ENCODE data around the gene CPS1. TPM values are rescaled to one million over a fixed set of nuclear protein-coding genes. Genes with fewer than 3 reads are reported as not detected.

The CPS1 gene
- total RNA-seq, 1 donor from 2014 or later: 7.9 TPM

DNA sequence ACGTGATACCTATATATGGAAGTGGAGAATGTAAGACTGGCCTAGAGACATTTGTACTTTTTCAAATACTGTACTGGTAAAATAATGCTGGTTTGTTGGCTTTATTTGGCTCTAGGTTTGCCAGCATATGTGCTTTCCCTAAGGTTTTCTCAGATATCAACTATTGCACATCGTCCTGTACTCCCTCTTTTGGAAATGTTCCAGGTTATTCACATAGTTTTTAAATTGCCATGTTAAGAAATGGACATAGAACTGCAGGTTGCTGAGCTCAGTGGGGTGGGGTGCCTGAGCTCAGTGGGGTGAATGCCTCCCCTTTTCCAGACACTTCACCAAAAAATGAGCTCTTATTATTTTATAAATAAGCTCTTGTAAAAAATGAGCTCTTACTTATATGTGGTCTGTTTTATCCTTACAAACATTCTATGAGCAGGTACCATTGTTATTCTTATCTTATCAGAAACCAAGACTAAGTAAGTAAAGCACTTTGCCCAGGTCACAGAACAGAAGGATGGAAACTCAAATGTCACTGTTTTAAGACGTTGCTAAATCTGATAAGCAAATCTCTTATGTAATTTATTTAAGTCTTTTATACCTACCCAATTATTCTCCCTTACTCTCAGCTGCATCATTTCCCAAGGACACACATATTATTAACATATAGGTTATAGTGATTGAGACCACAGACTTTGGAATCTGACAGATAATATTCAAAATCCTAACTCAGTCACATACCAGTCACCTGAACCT, 99.0 kb downstream of the CPS1 start:
- Mint-ChIP-seq H3K4me1 (no peaks in the 10 kb centered on the region), H3K27ac (ENCODE audit: unreplicated experiment) (no peak overlapping the region), H3K4me3 (no peak overlapping the region), H3K9me3 (peaks cover 6% of the 10 kb centered on the region), H3K36me3 (ENCODE audit: low read depth) (peaks cover 7% of the 10 kb centered on the region), H3K27me3 (ENCODE audit: low read depth) (no peaks in the 10 kb centered on the region)
- TF ChIP-seq, protein P1, sequence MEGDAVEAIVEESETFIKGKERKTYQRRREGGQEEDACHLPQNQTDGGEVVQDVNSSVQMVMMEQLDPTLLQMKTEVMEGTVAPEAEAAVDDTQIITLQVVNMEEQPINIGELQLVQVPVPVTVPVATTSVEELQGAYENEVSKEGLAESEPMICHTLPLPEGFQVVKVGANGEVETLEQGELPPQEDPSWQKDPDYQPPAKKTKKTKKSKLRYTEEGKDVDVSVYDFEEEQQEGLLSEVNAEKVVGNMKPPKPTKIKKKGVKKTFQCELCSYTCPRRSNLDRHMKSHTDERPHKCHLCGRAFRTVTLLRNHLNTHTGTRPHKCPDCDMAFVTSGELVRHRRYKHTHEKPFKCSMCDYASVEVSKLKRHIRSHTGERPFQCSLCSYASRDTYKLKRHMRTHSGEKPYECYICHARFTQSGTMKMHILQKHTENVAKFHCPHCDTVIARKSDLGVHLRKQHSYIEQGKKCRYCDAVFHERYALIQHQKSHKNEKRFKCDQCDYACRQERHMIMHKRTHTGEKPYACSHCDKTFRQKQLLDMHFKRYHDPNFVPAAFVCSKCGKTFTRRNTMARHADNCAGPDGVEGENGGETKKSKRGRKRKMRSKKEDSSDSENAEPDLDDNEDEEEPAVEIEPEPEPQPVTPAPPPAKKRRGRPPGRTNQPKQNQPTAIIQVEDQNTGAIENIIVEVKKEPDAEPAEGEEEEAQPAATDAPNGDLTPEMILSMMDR (conservative IDR thresholded peaks at IDR 0.05): no peak
- DNase-seq (ENCODE audit: low read depth, low spot score): no peak

DNA sequence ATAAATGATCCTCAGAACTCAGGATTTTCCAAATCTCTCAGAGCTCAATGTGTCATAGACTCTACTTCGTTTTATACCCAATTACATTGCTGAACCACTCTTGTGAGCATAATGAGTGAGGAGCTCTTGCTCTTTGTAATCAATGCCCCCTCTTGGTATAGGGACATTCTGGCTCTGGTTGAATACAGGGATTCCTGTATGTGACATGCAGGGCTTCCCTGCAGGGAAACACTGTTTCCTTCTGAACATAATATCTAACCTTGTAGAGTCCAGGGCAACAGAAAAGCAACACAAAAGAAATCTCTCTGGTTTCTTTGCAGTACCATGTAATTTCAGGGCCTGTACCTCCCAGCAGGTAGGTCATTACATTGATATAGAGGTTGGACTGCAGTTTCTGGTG, 101.5 kb downstream of the CPS1 start:
- TF ChIP-seq, protein P1 (conservative IDR thresholded peaks at IDR 0.05): no peak
- DNase-seq (ENCODE audit: low read depth, low spot score): no peak
- Mint-ChIP-seq H3K4me3 (no peak overlapping the region), H3K36me3 (ENCODE audit: low read depth) (peaks cover 7% of the 10 kb centered on the region), H3K27ac (ENCODE audit: unreplicated experiment) (no peak overlapping the region), H3K9me3 (peaks cover 8% of the 10 kb centered on the region), H3K27me3 (ENCODE audit: low read depth) (no peaks in the 10 kb centered on the region), H3K4me1 (no peaks in the 10 kb centered on the region)

DNA sequence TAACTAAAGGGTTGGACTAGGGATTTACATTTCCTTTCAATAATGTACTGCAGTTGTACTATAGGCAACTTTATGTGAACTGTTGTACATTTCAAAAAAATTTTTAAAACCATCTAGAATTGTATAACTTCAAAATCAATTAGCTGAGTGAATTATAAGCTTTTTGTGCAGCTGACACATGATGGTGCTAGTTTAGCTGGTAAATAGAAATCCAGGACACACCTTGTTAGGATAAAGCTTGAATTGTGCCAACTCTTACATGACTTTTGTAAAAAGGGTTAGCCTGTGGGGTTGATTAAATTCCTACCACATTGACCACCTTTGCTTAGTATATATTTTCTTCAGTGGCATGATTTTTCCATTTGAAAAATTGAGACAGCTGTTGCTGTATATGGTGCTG, 104.4 kb downstream of the CPS1 start:
- Mint-ChIP-seq H3K36me3 (ENCODE audit: low read depth) (peaks cover 7% of the 10 kb centered on the region), H3K9me3 (peaks cover 8% of the 10 kb centered on the region), H3K27ac (ENCODE audit: unreplicated experiment) (no peak overlapping the region), H3K4me1 (no peaks in the 10 kb centered on the region), H3K27me3 (ENCODE audit: low read depth) (no peaks in the 10 kb centered on the region), H3K4me3 (no peak overlapping the region)
- TF ChIP-seq, protein P1 (conservative IDR thresholded peaks at IDR 0.05): no peak
- DNase-seq (ENCODE audit: low read depth, low spot score): no peak

DNA sequence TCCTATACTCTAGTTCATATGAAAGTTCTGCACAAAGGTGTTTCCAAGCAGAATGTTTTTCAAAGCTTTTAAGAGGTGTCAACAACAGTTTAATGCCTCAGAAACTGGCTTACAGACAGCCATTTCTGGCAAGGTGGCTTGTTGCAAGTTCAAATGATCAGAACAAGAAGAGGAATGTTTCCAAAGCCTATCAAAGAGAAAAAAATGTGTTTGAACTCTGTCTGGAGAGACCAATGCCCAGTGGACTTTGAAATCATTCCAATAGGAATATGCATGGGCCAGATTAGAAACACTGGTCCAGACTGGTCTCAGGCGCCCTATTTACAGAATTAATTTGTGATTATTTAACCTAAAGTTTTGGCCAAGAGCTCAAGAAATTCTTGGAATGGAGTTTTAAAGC, 106.2 kb downstream of the CPS1 start:
- no peak overlapping the region for H3K27ac Mint-ChIP-seq (ENCODE audit: unreplicated experiment)
- DNase-seq (ENCODE audit: low read depth, low spot score): no peak
- H3K9me3 Mint-ChIP-seq: peaks cover 8% of the 10 kb centered on the region
- peaks cover 7% of the 10 kb centered on the region for H3K36me3 Mint-ChIP-seq (ENCODE audit: low read depth)
- no peaks in the 10 kb centered on the region for H3K4me1 Mint-ChIP-seq
- TF ChIP-seq, protein P1 (conservative IDR thresholded peaks at IDR 0.05): no peak
- no peak overlapping the region for H3K4me3 Mint-ChIP-seq
- H3K27me3 Mint-ChIP-seq (ENCODE audit: low read depth): no peaks in the 10 kb centered on the region

DNA sequence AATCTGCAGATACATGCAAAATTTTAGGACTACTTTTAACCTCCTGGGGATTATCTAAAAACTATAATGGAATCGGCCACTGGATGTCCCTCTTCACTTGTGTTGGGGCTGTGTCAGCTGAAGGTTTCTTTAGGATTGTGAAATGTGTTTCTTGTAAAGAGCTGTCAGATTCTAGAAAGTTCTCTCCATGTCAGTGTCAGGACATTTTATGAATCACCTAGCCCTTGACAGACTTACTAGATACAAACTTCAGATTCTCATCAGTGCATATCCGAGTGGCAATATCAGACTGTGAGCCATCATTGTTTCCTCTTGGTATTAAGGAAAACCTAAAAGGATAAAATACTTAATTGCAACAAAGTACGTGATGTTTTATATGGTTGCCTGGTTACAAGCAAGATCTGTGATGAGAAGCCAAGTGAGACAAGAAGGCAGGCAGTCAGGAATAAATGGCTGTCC, 107.3 kb downstream of the CPS1 start:
- Mint-ChIP-seq H3K27me3 (ENCODE audit: low read depth) (no peaks in the 10 kb centered on the region), H3K4me3 (no peak overlapping the region), H3K4me1 (no peaks in the 10 kb centered on the region), H3K27ac (ENCODE audit: unreplicated experiment) (no peak overlapping the region), H3K36me3 (ENCODE audit: low read depth) (peaks cover 8% of the 10 kb centered on the region), H3K9me3 (peaks cover 8% of the 10 kb centered on the region)
- TF ChIP-seq, protein P1 (conservative IDR thresholded peaks at IDR 0.05): peak; percentile 67
- DNase-seq (ENCODE audit: low read depth, low spot score): no peak

Data from neural crest cell (in vitro differentiated cells).